CD14-positive monocyte (primary cell): Measurements from ENCODE around the gene SSNA1. TPM values are rescaled to one million over a fixed set of nuclear protein-coding genes. Genes with fewer than 3 reads are reported as not detected.

Experiments used
- DNase-seq, 3 donors: peaks; one replicate each; pipeline ENCODE4 v3.0.0-alpha.2; 2011 to 2022
- H2AFZ ChIP-seq: 2 replicates; pipeline ENCODE4 v1.6.0; 2012; ENCODE audit warnings: mild to moderate bottlenecking, low read depth, low read length, inconsistent platforms; ENCODE audit not compliant: insufficient read depth, poor library complexity, severe bottlenecking
- H3K27ac ChIP-seq, 2 donors: 1 replicate in 1 of 2; 2 replicates in 1 of 2; pipeline ENCODE4 v1.5.1; 2012 to 2013; ENCODE audit warnings: low read length in 2 of 2, control low read depth in 1 of 2, inconsistent platforms in 1 of 2, low read depth in 1 of 2, mild to moderate bottlenecking in 1 of 2
- H3K27me3 ChIP-seq, 2 donors: one replicate each; pipeline versions ENCODE4 v1.6.0 to v1.6.1; 2011 to 2013; ENCODE audit warnings: low read length in 2 of 2; ENCODE audit not compliant: control insufficient read depth in 2 of 2, insufficient read depth in 2 of 2
- H3K36me3 ChIP-seq, 2 donors: replicated peaks in 1 of 2; 1 replicate in 1 of 2; 2 replicates in 1 of 2; pipeline versions ENCODE4 v1.5.1 to v1.6.1; 2012 to 2013; ENCODE audit warnings: low read length in 2 of 2, control low read depth in 1 of 2, inconsistent platforms in 1 of 2, mild to moderate bottlenecking in 1 of 2; ENCODE audit not compliant: insufficient read depth in 2 of 2, control insufficient read depth in 1 of 2
- H3K4me1 ChIP-seq, 2 donors: 1 replicate in 1 of 2; 2 replicates in 1 of 2; pipeline versions ENCODE4 v1.5.1 to v1.6.1; 2012 to 2013; ENCODE audit warnings: low read length in 2 of 2, control low read depth in 1 of 2, inconsistent platforms in 1 of 2, mild to moderate bottlenecking in 1 of 2, moderate library complexity in 1 of 2; ENCODE audit not compliant: insufficient read depth in 2 of 2, control insufficient read depth in 1 of 2
- H3K4me2 ChIP-seq: replicated peaks from 2 replicates; pipeline ENCODE3; 2012; ENCODE audit warnings: low read length, moderate library complexity, mild to moderate bottlenecking; ENCODE audit not compliant: poor library complexity, severe bottlenecking; ENCODE audit errors: extremely low read depth
- H3K4me3 ChIP-seq, 3 experiments: fragments of 200-600 bp in 1 of 3; sonication (generic) in 1 of 3; replicated peaks in 1 of 3; 1 replicate in 2 of 3; 2 replicates in 1 of 3; pipeline ENCODE4 v1.5.1; 2011 to 2013; ENCODE audit warnings: low read length in 3 of 3, mild to moderate bottlenecking in 3 of 3, control low read depth in 2 of 3, low read depth in 2 of 3, inconsistent platforms in 1 of 3, moderate library complexity in 1 of 3
- H3K79me2 ChIP-seq: 2 replicates; pipeline ENCODE4 v1.6.0; 2012; ENCODE audit warnings: mild to moderate bottlenecking, control low read depth, inconsistent platforms, low read length, moderate library complexity; ENCODE audit not compliant: insufficient read depth
- H3K9ac ChIP-seq: 2 replicates; pipeline ENCODE4 v1.6.0; 2017; ENCODE audit warnings: low read length, mild to moderate bottlenecking; ENCODE audit not compliant: insufficient read depth, poor library complexity, severe bottlenecking
- H3K9me3 ChIP-seq, 2 donors: replicated peaks in 1 of 2; 1 replicate in 1 of 2; 2 replicates in 1 of 2; pipeline versions ENCODE4 v1.5.1 to v1.6.1; 2012 to 2013; ENCODE audit warnings: low read length in 2 of 2, control low read depth in 1 of 2; ENCODE audit not compliant: control insufficient read depth in 1 of 2, insufficient read depth in 1 of 2
- H4K20me1 ChIP-seq: 2 replicates; pipeline ENCODE4 v1.6.0; 2012; ENCODE audit warnings: mild to moderate bottlenecking, low read length, control low read depth, moderate library complexity; ENCODE audit not compliant: insufficient read depth
- H3K27ac Mint-ChIP-seq, 7 donors: one replicate each; pipeline ENCODE4 v1.8.0; 2020; ENCODE audit warnings: mild to moderate bottlenecking in 7 of 7, mixed read lengths in 7 of 7, moderate library complexity in 6 of 7, inconsistent platforms in 2 of 7
- H3K27me3 Mint-ChIP-seq, 3 donors: one replicate each; pipeline ENCODE4 v1.8.0; 2021 to 2022; ENCODE audit warnings: low read depth in 3 of 3, mild to moderate bottlenecking in 3 of 3, mixed read lengths in 3 of 3, moderate library complexity in 3 of 3, inconsistent platforms in 1 of 3
- H3K36me3 Mint-ChIP-seq, 2 donors: one replicate each; pipeline ENCODE4 v1.8.0; 2020; ENCODE audit warnings: mixed read lengths in 2 of 2, inconsistent platforms in 1 of 2, mild to moderate bottlenecking in 1 of 2
- H3K4me1 Mint-ChIP-seq: one replicate; pipeline ENCODE4 v1.8.0; 2020; ENCODE audit warnings: mild to moderate bottlenecking, mixed read lengths
- H3K4me3 Mint-ChIP-seq, 2 donors: one replicate each; pipeline ENCODE4 v1.8.0; 2020; ENCODE audit warnings: mild to moderate bottlenecking in 2 of 2, mixed read lengths in 2 of 2, moderate library complexity in 1 of 2
- H3K9me3 Mint-ChIP-seq, 7 donors: one replicate each; pipeline ENCODE4 v1.8.0; 2020 to 2022; ENCODE audit warnings: mixed read lengths in 7 of 7, mild to moderate bottlenecking in 6 of 7, moderate library complexity in 6 of 7, inconsistent platforms in 2 of 7
- WGBS: methylation state at CpG from one replicate; pipeline ENCODE4 v1.1.5; 2013; ENCODE audit warnings: missing lambda C conversion rate; ENCODE audit not compliant: insufficient coverage; 5-methylcytosine and 5-hydroxymethylcytosine counted together
- intact Hi-C, 2 donors: fragments of 100-400 bp; cut with micrococcal nuclease; formaldehyde crosslinking; loops; one replicate each; pipeline versions ENCODE4 v1.15.0 to v1.15.1; 2023
- polyA plus RNA-seq, 3 donors: library from polyadenylated mRNA; depleted of rRNA in 1 of 3; unstranded in 2 of 3; stranded (reverse) in 1 of 3; fragments of 300-500 nt in 2 of 3; fragments of >200 nt in 1 of 3; fragmentation: Illumina TruSeq in 2 of 3; gene quantifications; 1 replicate in 2 of 3; 2 replicates in 1 of 3; pipeline ENCODE4 v1.2.3, GENCODE V29; 2012 to 2021
- TF ChIP-seq, protein P1 (sequence below): fragments of 200-600 bp; IDR thresholded peaks from one replicate; pipeline ENCODE4 v1.8.0; 2022; ENCODE audit warnings: antibody characterized with exemption, mild to moderate bottlenecking

The SSNA1 gene
- polyA plus RNA-seq, 3 donors: 87.0 to 118 (median 98.3) TPM

DNA sequence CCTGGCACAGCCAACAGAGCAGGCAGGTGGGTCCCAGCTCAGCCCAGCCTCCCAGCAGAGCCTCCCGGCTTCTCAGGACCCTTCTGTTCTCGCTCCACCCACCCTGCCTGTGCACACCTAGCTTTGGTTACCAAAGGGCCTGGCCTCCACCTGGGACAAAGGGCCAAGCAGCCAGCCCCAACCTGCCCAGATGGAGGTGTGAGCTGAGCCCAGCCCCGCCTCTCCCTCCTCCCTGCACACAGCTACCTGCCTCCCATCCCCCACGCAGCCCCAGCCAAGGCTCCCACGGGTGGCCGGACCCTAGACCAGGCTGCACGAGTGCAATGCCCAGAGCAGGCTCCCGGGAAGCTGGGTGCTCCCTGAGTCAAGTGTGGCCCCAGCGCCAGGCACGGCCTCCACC lies 6.4 kb downstream of the SSNA1 start:
- Histone ChIP-seq H3K4me2 (no peak overlapping the region), H3K4me1 (peaks cover 22 to 30% of the 10 kb centered on the region in 2 donors), H3K9ac (no peak overlapping the region), H3K9me3 (no peaks in the 10 kb centered on the region), H3K79me2 (peaks cover 22% of the 10 kb centered on the region), H2AFZ (no peak overlapping the region), H3K27me3 (peaks cover 0 to 4% of the 10 kb centered on the region in 2 donors), H3K4me3 (no peak overlapping the region), H4K20me1 (peaks cover 38% of the 10 kb centered on the region), H3K27ac (no peak overlapping the region), H3K36me3 (peaks cover 17 to 20% of the 10 kb centered on the region in 2 donors)
- Mint-ChIP-seq H3K36me3 (peaks cover 5 to 25% of the 10 kb centered on the region in 2 donors), H3K27ac (no peak overlapping the region), H3K9me3 (peaks cover 0 to 2% (median 0%) of the 10 kb centered on the region in 7 donors), H3K4me1 (peaks cover 20% of the 10 kb centered on the region), H3K4me3 (no peak overlapping the region), H3K27me3 (peaks cover 0 to 4% (median 0%) of the 10 kb centered on the region in 3 donors)
- 97% methylated on average over 8 of the region's 10 CpGs for WGBS
- intact Hi-C loops: no loop called here
- TF ChIP-seq, protein P1, sequence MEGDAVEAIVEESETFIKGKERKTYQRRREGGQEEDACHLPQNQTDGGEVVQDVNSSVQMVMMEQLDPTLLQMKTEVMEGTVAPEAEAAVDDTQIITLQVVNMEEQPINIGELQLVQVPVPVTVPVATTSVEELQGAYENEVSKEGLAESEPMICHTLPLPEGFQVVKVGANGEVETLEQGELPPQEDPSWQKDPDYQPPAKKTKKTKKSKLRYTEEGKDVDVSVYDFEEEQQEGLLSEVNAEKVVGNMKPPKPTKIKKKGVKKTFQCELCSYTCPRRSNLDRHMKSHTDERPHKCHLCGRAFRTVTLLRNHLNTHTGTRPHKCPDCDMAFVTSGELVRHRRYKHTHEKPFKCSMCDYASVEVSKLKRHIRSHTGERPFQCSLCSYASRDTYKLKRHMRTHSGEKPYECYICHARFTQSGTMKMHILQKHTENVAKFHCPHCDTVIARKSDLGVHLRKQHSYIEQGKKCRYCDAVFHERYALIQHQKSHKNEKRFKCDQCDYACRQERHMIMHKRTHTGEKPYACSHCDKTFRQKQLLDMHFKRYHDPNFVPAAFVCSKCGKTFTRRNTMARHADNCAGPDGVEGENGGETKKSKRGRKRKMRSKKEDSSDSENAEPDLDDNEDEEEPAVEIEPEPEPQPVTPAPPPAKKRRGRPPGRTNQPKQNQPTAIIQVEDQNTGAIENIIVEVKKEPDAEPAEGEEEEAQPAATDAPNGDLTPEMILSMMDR: no peak
- DNase-seq: no peak

DNA sequence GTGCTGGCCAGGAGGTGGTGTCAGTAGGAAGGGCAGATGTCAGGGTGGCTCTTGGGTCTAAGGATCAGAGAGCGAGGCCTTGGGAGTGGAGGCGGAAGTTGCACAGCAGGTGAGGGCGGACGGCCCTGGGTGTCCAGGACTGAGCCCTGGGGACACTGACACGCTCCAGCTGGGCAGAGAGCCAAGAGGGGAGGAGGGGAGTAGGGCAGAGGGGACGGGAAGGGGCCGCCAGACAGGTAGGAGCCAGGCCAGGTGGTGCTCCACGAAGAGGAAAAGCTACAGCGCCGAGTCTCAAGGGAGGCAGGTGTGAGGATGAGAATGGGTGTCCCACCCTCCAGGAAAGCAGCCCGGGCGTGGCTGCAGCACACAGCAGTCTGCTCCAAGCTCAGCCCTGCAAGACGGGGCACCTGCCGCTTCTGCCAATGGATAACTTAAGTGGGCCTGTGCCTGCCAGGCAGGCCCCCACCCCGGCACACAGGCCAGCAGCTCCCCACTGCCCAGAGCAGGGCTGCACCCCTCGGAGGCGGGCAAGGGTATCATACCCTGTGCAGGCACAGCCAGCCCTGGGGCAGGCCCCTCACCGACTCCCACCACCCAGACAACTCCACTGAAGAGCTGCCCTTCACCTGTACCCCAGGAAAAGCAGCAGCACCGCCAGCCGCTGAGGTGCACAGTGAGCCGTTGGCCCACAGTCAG lies 7.2 kb downstream of the SSNA1 start:
- peaks cover 2 to 19% of the 10 kb centered on the region in 2 donors for H3K36me3 Mint-ChIP-seq
- intact Hi-C loops: no loop called here
- TF ChIP-seq, protein P1: no peak
- peaks cover 14% of the 10 kb centered on the region for H3K79me2 ChIP-seq
- H3K27ac ChIP-seq: no peak overlapping the region
- no peaks in the 10 kb centered on the region for H3K9me3 Mint-ChIP-seq
- no peak overlapping the region for H3K4me3 ChIP-seq
- H3K4me3 Mint-ChIP-seq: no peak overlapping the region
- H3K27me3 Mint-ChIP-seq: peaks cover 0 to 4% (median 0%) of the 10 kb centered on the region in 3 donors
- no peaks in the 10 kb centered on the region for H3K9me3 ChIP-seq
- H4K20me1 ChIP-seq: peaks cover 31% of the 10 kb centered on the region
- no peak overlapping the region for H2AFZ ChIP-seq
- no peak for DNase-seq
- H3K4me1 ChIP-seq: peaks cover 18 to 24% of the 10 kb centered on the region in 2 donors
- H3K4me1 Mint-ChIP-seq: peaks cover 16% of the 10 kb centered on the region
- no peak overlapping the region for H3K9ac ChIP-seq
- H3K36me3 ChIP-seq: peaks cover 14% of the 10 kb centered on the region in 2 donors
- H3K27me3 ChIP-seq: peaks cover 0 to 4% of the 10 kb centered on the region in 2 donors
- H3K27ac Mint-ChIP-seq: no peak overlapping the region
- WGBS: 97% methylated on average over 20 of the region's 21 CpGs
- H3K4me2 ChIP-seq: no peak overlapping the region
